HG03103 (cell line): ENCODE results near the gene TIMP2.
"Not testable (repeated sequence)": the region's sequence is repeated elsewhere in the genome, so short reads cannot be mapped to it uniquely, and the experiment has no call there.

Source experiments
- ATAC-seq: cut with Tn5 transposase; IDR thresholded peaks from one replicate; pipeline ENCODE4 v1.9.1; 2021; ENCODE audit warnings: low read depth; ENCODE audit not compliant: unreplicated experiment

TIMP2 gene

DNA sequence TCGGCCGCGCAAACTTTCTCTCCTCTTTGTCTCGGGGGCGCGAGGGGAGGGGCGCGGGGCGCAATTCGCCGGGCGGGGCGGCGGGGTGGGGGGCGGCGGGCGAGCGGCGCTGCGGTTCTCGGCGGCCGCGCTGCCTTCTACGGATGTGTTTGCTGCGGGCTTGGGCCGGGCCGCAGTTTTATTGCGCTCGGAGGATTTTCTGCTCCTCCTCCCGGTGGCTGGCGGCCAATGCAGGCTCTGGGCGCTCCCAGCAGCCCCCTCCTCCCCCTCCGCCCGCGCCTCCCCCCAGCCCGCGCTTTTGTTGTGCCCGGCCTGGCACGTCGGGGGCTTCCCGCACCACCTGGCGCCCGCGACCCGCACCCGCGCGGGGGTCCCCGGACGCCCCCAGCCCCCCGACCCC lies at the start of gene TIMP2:
Gene TIMP2 (minus strand): TSS at position 154 of the 400 bp plus-strand sequence. CDS start 299 bp downstream, outside the sequence.
- ATAC-seq = no peak

DNA sequence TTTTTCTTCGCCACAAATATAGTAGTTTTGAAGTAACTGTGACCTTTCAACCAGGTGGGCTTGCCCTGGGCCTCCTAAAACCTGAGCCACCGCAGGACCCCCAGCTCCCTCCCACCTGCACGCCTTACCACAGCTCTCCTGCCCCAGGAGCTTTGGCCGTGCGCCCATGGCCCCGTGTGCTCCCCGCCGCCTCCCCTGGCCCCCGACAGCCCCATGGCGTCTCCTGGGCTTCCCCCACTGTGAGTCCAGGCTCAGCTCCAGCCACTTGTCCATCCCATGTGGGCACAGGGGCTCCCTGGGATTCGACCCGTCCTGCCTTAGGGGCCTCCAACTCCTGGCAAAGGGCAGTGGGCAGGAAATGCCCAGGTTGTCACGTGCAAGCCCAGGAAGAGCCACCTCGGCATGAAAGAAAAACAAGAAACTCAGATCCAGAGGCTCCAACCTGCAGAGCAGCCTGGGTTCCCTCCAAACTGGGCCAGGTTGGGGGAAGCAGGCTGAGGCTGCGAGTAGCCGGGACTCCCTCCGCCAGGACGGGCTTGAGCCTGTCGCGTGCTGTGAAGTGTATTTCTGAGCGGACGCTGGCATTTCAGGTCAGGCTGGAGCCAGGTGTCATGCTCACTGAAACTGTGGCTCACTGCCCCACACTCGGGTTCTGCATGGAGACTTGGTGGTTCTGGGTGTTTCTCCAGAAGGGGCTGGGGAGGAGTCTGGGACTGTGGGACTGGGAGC lies 48.8 kb upstream of the TIMP2 start:
- ATAC-seq = no peak

DNA sequence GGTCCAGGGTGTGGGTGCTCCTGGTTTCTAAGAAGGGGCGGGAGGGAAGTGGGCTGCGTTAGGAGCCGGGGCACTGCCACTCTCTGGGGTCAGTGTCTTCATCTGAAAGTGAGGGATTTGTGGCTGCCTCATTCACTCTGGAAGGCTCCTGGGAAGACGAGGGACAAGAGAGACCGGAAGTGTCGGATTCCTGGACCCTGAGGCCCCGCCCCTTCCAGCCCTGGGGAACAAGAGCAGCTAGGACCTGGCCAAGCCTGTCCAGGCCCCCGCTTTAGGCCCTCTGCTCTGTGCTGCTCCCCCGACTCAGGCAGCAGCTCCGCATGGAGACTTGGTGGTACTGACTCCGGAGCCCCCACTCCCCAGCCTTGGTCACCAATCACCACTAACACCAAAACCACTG lies 48.0 kb upstream of the TIMP2 start:
- no peak for ATAC-seq

DNA sequence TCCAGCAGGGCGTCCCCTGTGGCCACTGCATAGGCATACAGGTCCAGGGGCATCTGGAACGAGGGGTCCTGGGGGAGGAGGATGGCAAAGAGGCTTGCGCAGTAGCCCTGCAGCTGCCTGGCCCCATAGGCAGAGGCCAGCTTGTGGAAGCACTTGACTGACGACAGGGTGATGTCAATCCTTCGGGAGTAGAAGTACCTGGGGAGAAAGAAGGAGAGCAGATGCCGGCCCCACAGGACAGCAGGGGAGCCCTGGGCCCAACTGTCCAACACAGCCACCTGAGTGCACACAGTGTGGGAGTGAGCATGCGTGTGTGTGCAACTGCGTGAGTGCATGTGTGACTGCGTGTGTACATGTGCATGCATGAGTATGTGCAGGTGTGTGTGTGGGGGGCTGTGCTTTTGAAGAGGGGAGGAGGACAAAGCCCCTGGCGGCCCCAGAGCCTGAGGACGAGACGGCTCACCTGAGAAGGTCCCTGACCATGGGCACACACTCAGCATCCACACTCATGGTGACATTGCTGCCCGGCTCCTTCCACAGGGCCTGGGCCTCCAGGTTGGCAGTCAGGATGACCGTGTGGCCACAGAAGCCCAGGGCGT lies 47.4 kb upstream of the TIMP2 start:
- ATAC-seq = no peak

DNA sequence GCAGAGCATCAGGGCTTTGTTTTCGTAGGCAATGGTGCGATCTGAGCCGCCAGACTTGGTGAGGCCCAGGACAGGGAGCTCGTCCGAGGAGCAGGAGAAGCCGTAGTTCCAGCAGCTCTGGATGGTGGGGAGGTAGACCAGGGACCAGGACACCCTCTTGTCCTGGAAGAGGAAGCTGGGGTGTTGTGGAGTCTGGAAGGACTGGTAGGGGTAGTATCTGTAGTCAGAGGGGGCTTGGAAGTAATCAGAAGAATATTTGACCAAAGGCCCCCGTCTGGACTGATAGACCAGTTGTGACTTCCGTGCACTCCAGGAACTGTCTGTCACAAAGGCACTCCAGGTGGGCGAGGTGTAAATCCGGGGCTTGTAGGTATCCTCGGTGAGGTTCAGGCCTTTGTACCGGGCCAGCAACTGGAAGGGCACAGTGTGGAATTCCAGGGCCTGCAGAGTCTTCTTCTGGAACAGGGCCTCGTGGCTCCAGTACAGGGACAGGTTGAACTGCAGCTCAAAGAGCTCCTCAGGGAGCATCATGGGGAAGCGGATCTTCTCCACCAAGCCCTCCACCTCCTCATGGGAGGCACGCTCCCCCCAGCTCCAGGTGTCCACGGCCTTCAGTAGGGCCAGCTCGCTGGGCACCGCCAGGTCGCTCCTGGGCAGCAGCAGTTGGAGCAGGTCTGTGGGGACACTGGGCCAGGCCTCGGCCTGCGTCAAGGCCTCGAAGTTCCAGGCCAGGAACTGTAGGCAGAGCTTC lies 46.7 kb upstream of the TIMP2 start:
- no peak for ATAC-seq

DNA sequence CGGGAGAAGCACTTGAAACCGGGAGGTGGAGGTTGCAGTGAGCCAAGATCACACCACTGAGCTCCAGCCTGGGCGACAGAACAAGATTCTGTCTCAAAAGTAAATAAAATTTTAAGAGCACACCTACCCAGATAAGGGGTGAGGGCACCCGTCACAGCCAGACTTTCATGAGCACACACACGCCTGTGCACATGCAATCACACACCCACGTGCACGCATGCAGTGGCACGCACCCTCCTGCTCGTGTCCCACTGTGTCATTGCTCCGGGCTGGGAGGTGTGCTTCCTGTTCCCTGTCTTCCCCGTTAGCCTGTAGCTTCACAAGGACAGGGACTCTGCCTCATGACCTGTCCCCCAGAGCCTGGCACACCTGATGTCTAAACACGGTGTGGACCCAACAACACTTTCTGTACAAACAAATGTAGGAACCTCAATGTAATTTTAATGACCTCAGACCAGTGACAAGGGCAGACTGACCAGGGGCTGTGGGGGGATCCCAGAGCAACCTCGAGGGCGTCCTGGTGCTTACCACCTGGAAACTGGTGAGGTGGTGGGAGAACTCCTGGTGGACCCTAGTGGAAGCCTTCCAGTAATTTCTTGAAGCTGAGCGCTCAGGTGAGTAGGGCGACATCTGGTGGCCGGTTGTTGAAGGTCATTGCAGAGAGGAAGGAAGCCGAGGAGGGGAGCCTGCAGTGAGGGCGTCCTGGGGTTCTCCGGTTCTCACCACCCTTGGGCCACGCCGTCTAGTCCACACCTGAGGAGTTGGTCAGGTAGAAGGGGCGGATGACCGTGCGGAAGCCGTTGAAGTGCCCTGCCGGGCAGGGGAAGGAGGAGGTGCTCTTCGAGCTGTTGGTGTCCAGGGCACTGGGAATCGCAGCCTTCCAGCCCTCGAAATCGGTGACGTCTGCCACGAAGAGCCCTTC lies 45.9 kb upstream of the TIMP2 start:
- ATAC-seq = no peak

GRCh38 chr17:78969865-78970264 lies 44.7 kb upstream of the TIMP2 start:
- ATAC-seq = no peak

GRCh38 chr17:78967782-78968362 lies 42.7 kb upstream of the TIMP2 start:
- no peak for ATAC-seq

GRCh38 chr17:78966910-78967600 lies 41.9 kb upstream of the TIMP2 start:
- ATAC-seq = no peak

- ATAC-seq = no peak
Measured at GRCh38 chr17:78966123-78966813, 41.1 kb upstream of the TIMP2 start.

- no peak for ATAC-seq
Measured at GRCh38 chr17:78965491-78965924, 40.3 kb upstream of the TIMP2 start.

DNA sequence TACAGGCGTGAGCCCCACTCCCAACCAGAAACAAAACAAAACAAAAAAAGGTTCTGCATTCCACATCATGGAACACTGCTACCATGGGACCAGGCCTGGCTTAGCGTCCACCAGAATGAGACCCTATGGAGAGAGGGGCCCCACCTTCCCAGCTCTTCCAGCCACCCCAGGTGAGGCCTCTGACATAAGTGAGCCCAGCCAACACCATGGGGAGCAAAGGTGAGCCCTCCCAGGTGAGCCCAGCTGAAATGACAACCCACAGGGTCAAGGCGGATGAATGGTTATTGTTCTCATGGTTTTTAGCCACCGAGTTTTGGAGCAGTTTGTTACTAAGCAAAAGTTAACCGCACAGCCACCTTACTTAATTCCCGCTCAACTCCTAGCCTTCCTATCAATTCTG lies 38.2 kb upstream of the TIMP2 start:
- ATAC-seq = no peak

DNA sequence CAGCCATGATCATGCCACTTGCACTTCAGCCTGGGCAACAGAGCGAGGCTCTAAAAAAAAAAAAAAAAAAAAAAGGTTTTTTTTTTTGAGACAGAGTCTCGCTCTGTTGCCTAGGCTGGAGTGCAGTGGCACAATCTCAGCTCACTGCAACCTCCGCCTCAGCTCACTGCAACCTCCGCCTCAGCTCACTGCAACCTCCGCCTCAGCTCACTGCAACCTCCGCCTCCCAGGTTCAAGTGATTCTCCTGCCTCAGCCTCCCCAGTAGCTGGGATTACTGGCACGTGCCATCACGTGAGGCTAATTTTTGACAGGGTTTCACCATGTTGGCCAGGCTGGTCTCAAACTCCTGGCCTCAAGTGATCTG lies 37.8 kb upstream of the TIMP2 start:
- not testable (repeated sequence) for ATAC-seq

- no peak for ATAC-seq
Measured at GRCh38 chr17:78962345-78962983, 37.3 kb upstream of the TIMP2 start.

- no peak for ATAC-seq
Measured at GRCh38 chr17:78961571-78961970, 36.4 kb upstream of the TIMP2 start.

- no peak for ATAC-seq
Measured at GRCh38 chr17:78960928-78961327, 35.7 kb upstream of the TIMP2 start.

- ATAC-seq = no peak
Measured at GRCh38 chr17:78959803-78960202, 34.6 kb upstream of the TIMP2 start.

DNA sequence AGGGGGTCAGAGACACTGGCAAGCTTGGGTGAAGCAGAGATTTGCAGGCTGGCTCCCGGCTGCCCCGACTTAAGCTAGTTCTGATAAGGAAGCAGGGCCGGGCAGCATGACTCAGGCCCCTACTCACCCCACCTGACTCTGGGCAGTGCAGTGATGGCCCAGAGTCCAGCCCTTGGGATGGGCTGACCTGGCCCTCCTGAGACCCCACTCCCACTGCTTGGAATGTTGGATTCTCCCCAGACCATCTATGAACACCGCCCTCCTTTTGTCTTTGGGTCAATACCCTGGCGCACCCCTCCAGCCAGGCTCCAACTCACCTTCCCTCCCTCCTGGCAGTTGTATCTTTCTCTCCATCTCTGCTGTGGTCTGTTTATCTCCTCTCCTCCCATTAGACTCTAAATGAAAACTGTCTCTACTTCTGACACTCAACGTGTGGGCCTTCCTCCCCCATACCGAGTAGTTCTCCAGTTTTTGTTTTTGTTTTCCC lies 33.5 kb upstream of the TIMP2 start:
- no peak for ATAC-seq
